Stomach smooth muscle (tissue), 2 donors: ENCODE data around the gene TMEM178B.

Experiments
- H3K27ac ChIP-seq: one replicate; pipeline ENCODE4 v1.7.0; 2013; ENCODE audit warnings: mild to moderate bottlenecking, low read length, inconsistent platforms
- H3K27me3 ChIP-seq, 2 donors: one replicate each; pipeline ENCODE4 v1.7.0; 2013; ENCODE audit warnings: low read length in 2 of 2; ENCODE audit not compliant: insufficient read depth in 2 of 2, control insufficient read depth in 1 of 2
- H3K36me3 ChIP-seq, 2 donors: one replicate each; pipeline ENCODE4 v1.7.0; 2013; ENCODE audit warnings: low read length in 2 of 2; ENCODE audit not compliant: control insufficient read depth in 2 of 2, insufficient read depth in 2 of 2
- H3K4me1 ChIP-seq: one replicate; pipeline ENCODE4 v1.7.0; 2013; ENCODE audit warnings: low read length; ENCODE audit not compliant: control insufficient read depth, insufficient read depth
- H3K4me3 ChIP-seq, 2 donors: one replicate each; pipeline ENCODE4 v1.7.0; 2013; ENCODE audit warnings: low read length in 2 of 2
- H3K9ac ChIP-seq, 2 donors: one replicate each; pipeline ENCODE4 v1.7.0; 2013; ENCODE audit warnings: low read length in 2 of 2, mild to moderate bottlenecking in 1 of 2
- H3K9me3 ChIP-seq, 2 donors: one replicate each; pipeline ENCODE4 v1.7.0; 2013; ENCODE audit warnings: low read length in 2 of 2; ENCODE audit not compliant: control insufficient read depth in 2 of 2
- donor health status: healthy.
- donor health status: Pancreatic carcinoma.

The TMEM178B gene

DNA sequence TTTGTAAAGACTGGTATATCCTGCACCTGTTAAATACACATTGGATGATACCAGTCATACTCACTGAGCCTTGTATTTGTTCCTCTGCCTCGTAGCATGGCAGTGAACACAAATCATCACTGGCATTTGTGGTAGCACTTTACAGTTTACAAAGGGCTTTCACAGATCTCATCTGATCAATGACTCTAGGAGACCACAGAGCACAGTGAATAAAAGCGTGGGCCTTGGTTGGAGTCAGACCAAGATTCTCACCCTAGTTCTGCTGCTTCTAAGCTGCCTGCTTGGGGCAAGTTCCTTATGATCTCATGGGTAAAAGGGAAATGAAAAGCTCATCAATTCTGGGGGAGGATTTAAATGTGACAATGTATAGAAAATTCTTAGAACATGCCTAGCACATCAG is 347.4 kb downstream of the TMEM178B start:
- Histone ChIP-seq H3K9ac (no peak overlapping the region), H3K4me3 (no peak overlapping the region), H3K27ac (no peak overlapping the region), H3K9me3 (peaks cover 0 to 6% of the 10 kb centered on the region in 2 donors), H3K4me1 (no peaks in the 10 kb centered on the region), H3K36me3 (no peaks in the 10 kb centered on the region), H3K27me3 (peaks cover 0 to 3% of the 10 kb centered on the region in 2 donors)

DNA sequence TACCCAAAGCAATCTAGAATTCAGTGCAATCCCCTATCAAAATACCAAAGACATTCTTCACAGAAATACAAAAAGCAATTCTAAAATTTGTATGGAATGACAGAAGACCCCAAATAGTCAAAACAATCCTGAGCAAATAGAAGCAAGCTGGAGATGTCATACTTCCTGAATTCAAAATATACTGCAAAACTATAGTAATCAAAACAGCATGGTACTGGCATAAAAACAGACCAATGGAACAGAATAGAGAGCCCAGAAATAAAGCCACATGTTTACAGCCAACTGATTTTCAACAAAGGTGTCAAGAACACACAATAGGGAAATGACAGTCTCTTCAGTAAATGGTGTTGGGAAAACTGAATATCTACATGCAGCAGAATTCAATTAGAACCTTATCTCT is 353.3 kb downstream of the TMEM178B start:
- H3K27me3 ChIP-seq: no peaks in the 10 kb centered on the region
- no peak overlapping the region for H3K4me3 ChIP-seq
- H3K4me1 ChIP-seq: no peaks in the 10 kb centered on the region
- H3K27ac ChIP-seq: no peak overlapping the region
- peaks cover 0 to 9% of the 10 kb centered on the region in 2 donors for H3K9me3 ChIP-seq
- no peaks in the 10 kb centered on the region for H3K36me3 ChIP-seq
- no peak overlapping the region for H3K9ac ChIP-seq

DNA sequence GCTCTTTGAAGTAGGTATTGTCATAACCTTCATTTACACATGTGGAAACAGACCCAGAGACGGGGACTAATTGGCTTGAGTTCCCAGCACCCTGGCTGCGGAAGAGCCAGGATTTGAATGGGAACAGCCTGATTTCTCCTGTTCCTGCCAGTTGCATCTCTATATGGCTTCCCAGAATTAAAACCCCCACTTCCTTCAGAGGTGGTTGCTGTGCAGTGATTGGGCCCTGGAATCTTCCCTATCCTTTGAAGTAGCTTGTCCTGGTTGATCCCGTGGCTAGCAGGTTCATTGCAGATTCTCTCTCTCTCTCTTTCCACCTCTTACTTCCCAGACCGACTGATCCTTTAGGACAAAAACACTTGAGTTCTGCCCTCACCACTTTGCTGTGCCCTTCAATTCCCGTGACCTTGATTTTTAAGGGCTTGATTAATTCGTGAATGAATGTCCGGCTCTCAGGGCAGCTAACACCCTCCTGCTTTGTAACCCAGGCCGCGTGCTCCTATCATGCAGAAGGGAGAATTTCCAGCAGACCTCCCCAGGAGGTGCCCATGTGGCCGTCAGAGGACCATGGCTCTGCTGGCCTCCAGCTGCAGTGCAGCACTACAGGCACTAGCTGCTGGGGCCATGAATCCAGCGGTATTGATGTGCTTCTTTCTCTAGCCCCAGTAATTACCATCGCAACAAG is 356.7 kb downstream of the TMEM178B start:
- no peaks in the 10 kb centered on the region for H3K4me1 ChIP-seq
- H3K4me3 ChIP-seq: no peak overlapping the region
- no peaks in the 10 kb centered on the region for H3K36me3 ChIP-seq
- H3K9ac ChIP-seq: no peak overlapping the region
- no peak overlapping the region for H3K27ac ChIP-seq
- no peaks in the 10 kb centered on the region for H3K27me3 ChIP-seq
- H3K9me3 ChIP-seq: peaks cover 0 to 9% of the 10 kb centered on the region in 2 donors

DNA sequence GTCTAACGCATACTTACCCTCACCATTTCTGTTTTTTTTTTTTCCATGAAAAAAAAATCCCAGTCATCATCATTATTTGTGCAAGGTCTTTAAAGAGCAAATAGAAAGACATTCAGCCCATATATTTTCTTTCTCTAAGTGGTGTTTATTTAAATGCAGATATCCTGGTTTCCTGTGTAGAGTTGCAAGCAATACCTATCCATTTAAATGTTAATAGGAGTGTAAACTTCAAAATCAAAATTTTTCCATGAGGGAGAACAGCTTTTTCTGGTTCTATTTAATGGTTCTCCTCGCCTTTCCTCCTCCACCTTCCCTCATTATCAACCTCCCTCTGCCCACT is 357.2 kb downstream of the TMEM178B start:
- Histone ChIP-seq H3K9ac (no peak overlapping the region), H3K9me3 (peaks cover 0 to 5% of the 10 kb centered on the region in 2 donors), H3K36me3 (no peaks in the 10 kb centered on the region), H3K27ac (no peak overlapping the region), H3K4me3 (no peak overlapping the region), H3K4me1 (no peaks in the 10 kb centered on the region), H3K27me3 (no peaks in the 10 kb centered on the region)

DNA sequence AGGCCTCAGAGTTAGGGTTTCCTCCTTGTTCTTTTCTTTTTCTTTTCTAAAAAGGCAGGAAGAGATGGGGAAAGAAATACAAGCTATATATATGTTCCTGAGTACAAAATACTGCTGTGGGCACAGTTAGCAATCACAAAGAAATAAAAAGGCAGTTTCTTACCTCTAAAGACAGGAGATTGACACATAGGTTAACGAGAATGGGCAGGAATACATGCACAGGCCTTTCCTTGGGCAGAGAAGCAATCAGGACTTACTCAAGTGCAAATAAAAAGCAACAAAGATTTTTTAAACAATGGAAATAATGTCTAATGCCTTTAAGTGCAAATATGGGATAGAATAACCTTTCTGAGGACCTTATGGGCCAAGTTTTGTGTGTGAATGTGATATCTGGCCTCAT is 357.8 kb downstream of the TMEM178B start:
- no peaks in the 10 kb centered on the region for H3K4me1 ChIP-seq
- no peaks in the 10 kb centered on the region for H3K27me3 ChIP-seq
- H3K9ac ChIP-seq: no peak overlapping the region
- peaks cover 0 to 3% of the 10 kb centered on the region in 2 donors for H3K9me3 ChIP-seq
- no peak overlapping the region for H3K4me3 ChIP-seq
- H3K27ac ChIP-seq: no peak overlapping the region
- H3K36me3 ChIP-seq: no peaks in the 10 kb centered on the region

DNA sequence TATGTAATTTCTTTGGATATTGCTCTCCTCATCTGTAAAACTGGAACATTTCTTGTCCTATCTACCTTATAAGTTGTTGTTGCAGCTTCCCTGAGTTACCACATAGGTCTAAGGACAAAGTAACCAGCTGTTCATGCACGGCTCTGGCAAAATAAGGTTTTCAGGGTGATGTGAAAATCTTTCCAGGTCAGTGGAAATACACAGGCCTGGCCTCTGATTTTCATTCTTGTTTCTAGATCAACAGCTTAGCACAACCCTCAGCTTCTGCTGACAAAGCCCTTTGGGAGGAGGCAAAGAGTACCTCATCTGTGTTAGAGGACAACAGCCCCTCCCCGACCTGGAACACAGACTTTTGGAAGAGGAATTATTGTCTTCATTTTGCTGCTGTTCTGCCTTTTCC is 359.8 kb downstream of the TMEM178B start:
- Histone ChIP-seq H3K36me3 (no peaks in the 10 kb centered on the region), H3K27me3 (no peaks in the 10 kb centered on the region), H3K9me3 (no peaks in the 10 kb centered on the region), H3K4me1 (no peaks in the 10 kb centered on the region), H3K9ac (no peak overlapping the region), H3K4me3 (no peak overlapping the region), H3K27ac (no peak overlapping the region)

- Histone ChIP-seq H3K9me3 (no peaks in the 10 kb centered on the region), H3K4me3 (no peak overlapping the region), H3K4me1 (no peaks in the 10 kb centered on the region), H3K9ac (no peak overlapping the region), H3K36me3 (no peaks in the 10 kb centered on the region), H3K27me3 (no peaks in the 10 kb centered on the region), H3K27ac (no peak overlapping the region)
These were observed 362.3 kb downstream of the TMEM178B start for GRCh38 chr7:141436139-141436538.

DNA sequence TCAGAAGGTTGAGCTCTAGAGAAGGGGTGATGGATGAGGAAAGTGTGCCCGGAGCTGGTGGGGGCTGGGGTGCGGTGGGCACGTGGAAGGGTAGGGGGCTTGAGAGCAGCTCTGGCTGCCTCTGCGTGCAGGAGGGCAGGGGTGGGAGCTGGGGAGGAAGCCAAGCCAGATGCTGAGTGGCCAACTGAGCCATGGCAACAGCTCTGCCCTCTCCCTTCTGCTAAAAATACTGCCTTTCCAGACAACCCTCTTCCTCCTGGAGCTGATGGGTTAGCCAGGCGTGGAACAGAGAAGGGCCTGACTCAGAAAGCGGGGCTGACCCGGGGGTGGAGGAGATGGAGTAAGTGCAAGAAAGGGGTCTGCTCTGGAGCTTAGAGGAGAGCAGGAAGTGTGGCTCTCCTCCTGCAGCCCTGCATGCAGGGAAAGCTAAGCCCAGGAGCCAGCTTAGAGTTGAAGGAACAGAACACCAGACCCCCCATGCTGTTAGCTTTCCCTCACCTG is 362.8 kb downstream of the TMEM178B start:
- Histone ChIP-seq H3K4me1 (no peaks in the 10 kb centered on the region), H3K9ac (no peak overlapping the region), H3K4me3 (no peak overlapping the region), H3K27ac (no peak overlapping the region), H3K36me3 (no peaks in the 10 kb centered on the region), H3K27me3 (no peaks in the 10 kb centered on the region), H3K9me3 (no peaks in the 10 kb centered on the region)

GRCh38 chr7:141439164-141439563 is 365.3 kb downstream of the TMEM178B start:
- no peak overlapping the region for H3K9ac ChIP-seq
- H3K9me3 ChIP-seq: no peaks in the 10 kb centered on the region
- no peaks in the 10 kb centered on the region for H3K27me3 ChIP-seq
- H3K4me1 ChIP-seq: no peaks in the 10 kb centered on the region
- H3K36me3 ChIP-seq: no peaks in the 10 kb centered on the region
- H3K27ac ChIP-seq: no peak overlapping the region
- no peak overlapping the region for H3K4me3 ChIP-seq

DNA sequence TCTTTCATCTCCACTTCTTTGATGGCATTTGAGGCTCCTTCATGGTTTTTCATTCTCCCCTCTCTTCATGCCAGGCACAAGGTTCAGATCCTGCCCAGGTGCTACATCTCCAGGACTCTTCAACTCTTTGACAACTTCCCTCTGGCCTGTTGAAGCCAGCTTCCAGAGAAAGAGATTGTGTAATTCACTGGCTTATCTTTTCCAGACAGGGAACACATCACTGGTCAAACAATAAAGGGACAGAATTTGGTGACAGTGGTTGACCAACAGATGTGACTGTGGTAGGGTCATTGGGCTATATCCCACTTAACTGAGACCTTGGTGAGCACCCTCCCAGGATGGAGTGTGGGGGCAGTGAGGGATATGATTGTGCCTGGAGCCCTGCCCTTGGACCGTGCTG is 365.9 kb downstream of the TMEM178B start:
- Histone ChIP-seq H3K4me3 (no peak overlapping the region), H3K4me1 (no peaks in the 10 kb centered on the region), H3K9ac (no peak overlapping the region), H3K36me3 (no peaks in the 10 kb centered on the region), H3K27me3 (no peaks in the 10 kb centered on the region), H3K27ac (no peak overlapping the region), H3K9me3 (no peaks in the 10 kb centered on the region)

GRCh38 chr7:141441837-141442627 is 368.2 kb downstream of the TMEM178B start:
- H3K9ac ChIP-seq: no peak overlapping the region
- no peaks in the 10 kb centered on the region for H3K36me3 ChIP-seq
- no peak overlapping the region for H3K27ac ChIP-seq
- no peak overlapping the region for H3K4me3 ChIP-seq
- H3K27me3 ChIP-seq: no peaks in the 10 kb centered on the region
- no peaks in the 10 kb centered on the region for H3K4me1 ChIP-seq
- no peaks in the 10 kb centered on the region for H3K9me3 ChIP-seq
